Mucosa of rectum (tissue), 2 donors: ENCODE data around the gene DCAF15.

ENCODE experiments used
- H3K27ac ChIP-seq, 2 donors: one replicate each; pipeline ENCODE4 v1.7.0; 2013; ENCODE audit warnings: inconsistent platforms in 2 of 2, low read depth in 2 of 2, low read length in 2 of 2
- H3K27me3 ChIP-seq, 2 donors: one replicate each; pipeline ENCODE4 v1.7.0; 2013; ENCODE audit warnings: low read length in 2 of 2; ENCODE audit not compliant: control insufficient read depth in 2 of 2, insufficient read depth in 2 of 2
- H3K36me3 ChIP-seq, 2 donors: one replicate each; pipeline ENCODE4 v1.7.0; 2013; ENCODE audit warnings: low read length in 2 of 2; ENCODE audit not compliant: control insufficient read depth in 2 of 2, insufficient read depth in 2 of 2
- H3K4me1 ChIP-seq, 2 donors: one replicate each; pipeline ENCODE4 v1.7.0; 2013; ENCODE audit warnings: low read length in 2 of 2, mild to moderate bottlenecking in 1 of 2; ENCODE audit not compliant: control insufficient read depth in 2 of 2, insufficient read depth in 2 of 2
- H3K4me3 ChIP-seq, 2 donors: one replicate each; pipeline ENCODE4 v1.7.0; 2013; ENCODE audit warnings: low read length in 2 of 2
- H3K9ac ChIP-seq, 2 donors: one replicate each; pipeline ENCODE4 v1.7.0; 2013; ENCODE audit warnings: low read length in 2 of 2, low read depth in 1 of 2, mild to moderate bottlenecking in 1 of 2
- H3K9me3 ChIP-seq, 2 donors: one replicate each; pipeline ENCODE4 v1.7.0; 2013; ENCODE audit warnings: low read length in 2 of 2; ENCODE audit not compliant: control insufficient read depth in 2 of 2
- donor health status: healthy.
- donor health status: Normal muscosa, but diverticular disease.

The DCAF15 gene

DNA sequence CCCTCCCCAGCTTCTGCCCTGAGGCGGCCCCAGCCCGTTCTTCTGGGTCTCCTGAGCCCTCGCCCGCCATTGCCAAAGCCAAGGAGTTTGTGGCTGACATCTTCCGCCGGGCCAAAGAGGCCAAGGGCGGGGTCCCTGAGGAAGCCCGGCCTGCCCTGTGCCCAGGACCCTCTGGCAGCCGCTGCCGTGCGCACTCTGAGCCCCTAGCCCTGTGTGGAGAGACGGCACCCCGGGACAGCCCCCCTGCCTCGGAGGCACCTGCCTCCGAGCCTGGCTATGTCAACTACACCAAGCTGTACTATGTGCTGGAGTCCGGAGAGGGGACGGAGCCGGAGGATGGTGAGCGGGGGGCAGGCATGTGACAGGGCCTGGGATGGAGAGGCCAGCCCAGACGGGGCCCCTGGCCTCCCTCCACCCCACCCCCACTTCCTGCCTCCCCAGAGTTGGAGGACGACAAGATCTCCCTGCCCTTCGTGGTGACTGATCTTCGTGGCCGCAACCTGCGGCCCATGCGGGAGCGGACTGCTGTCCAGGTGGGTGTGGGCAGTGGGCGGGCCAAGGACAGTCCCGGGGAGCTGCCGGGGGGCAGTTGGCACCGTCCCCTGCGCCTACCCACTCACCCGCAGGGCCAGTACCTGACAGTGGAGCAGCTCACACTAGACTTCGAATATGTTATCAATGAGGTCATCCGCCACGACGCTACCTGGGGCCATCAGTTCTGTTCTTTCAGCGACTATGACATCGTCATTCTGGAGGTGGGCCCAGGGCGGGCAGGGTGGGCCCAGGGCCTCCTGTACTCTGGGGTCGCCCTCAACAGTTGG, 7.0 kb downstream of the DCAF15 start:
- Histone ChIP-seq H3K4me3 (no peak overlapping the region), H3K9ac (no peak overlapping the region), H3K4me1 (no peaks in the 10 kb centered on the region), H3K27ac (no peak overlapping the region), H3K36me3 (peaks cover 38 to 50% of the 10 kb centered on the region in 2 donors), H3K9me3 (no peaks in the 10 kb centered on the region), H3K27me3 (no peaks in the 10 kb centered on the region)

GRCh38 chr19:13959962-13960862, 7.9 kb downstream of the DCAF15 start:
- Histone ChIP-seq H3K4me3 (no peak overlapping the region), H3K9ac (no peak overlapping the region), H3K9me3 (no peaks in the 10 kb centered on the region), H3K36me3 (peaks cover 39 to 46% of the 10 kb centered on the region in 2 donors), H3K27ac (no peak overlapping the region), H3K4me1 (no peaks in the 10 kb centered on the region), H3K27me3 (no peaks in the 10 kb centered on the region)

- Histone ChIP-seq H3K27ac (no peak overlapping the region), H3K9me3 (no peaks in the 10 kb centered on the region), H3K27me3 (no peaks in the 10 kb centered on the region), H3K4me1 (no peaks in the 10 kb centered on the region), H3K9ac (no peak overlapping the region), H3K36me3 (peaks cover 35 to 39% of the 10 kb centered on the region in 2 donors), H3K4me3 (no peak overlapping the region)
Observed at GRCh38 chr19:13960863-13961784, 8.8 kb downstream of the DCAF15 start.

DNA sequence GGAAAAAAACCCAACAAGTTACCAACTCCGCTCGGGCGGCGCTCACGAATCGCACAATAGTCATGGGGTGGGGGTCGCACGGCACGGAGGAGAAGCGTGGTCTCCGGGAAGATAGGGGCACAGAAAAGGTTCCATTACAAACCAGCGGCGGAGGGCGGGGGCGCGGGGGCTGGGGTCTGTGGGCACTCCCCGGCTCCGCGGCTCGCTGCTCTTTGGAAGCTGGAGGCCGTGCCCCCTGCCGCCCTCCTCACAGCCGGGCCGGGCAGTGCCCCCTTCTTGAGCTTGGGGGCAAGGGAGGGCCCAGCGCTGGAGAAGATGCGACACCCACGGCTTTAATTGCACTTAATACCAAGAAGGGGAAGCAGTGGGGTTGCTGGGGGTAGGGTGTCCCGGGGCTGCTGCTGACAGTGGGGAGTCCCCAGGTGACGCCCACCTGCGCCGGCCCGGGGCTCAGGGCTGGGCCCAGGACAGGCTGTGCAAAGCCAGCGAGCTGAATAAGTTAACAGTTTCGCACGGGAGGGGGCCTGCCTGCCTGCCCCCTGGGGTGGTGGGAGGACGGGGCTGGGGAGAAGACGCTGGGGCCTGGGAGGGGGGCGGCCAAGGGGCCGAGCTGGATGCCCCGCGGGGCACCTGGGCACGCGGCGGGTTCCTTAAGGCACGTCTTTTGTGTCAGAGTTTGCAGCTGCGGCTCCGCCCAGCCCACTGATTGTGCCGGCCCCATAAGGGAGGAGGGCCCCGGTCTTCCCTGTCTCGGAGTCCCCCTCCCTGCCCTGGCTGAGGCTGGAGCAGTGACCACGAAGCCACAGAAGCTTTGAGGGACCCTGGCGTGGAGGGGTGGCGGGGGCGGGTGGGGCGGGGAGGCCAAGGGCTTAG, 9.8 kb downstream of the DCAF15 start:
- no peak overlapping the region for H3K9ac ChIP-seq
- H3K27me3 ChIP-seq, result no peaks in the 10 kb centered on the region
- H3K36me3 ChIP-seq, result peaks cover 38 to 39% of the 10 kb centered on the region in 2 donors
- no peak overlapping the region for H3K27ac ChIP-seq
- H3K4me1 ChIP-seq, result no peaks in the 10 kb centered on the region
- H3K9me3 ChIP-seq, result no peaks in the 10 kb centered on the region
- H3K4me3 ChIP-seq, result no peak overlapping the region

DNA sequence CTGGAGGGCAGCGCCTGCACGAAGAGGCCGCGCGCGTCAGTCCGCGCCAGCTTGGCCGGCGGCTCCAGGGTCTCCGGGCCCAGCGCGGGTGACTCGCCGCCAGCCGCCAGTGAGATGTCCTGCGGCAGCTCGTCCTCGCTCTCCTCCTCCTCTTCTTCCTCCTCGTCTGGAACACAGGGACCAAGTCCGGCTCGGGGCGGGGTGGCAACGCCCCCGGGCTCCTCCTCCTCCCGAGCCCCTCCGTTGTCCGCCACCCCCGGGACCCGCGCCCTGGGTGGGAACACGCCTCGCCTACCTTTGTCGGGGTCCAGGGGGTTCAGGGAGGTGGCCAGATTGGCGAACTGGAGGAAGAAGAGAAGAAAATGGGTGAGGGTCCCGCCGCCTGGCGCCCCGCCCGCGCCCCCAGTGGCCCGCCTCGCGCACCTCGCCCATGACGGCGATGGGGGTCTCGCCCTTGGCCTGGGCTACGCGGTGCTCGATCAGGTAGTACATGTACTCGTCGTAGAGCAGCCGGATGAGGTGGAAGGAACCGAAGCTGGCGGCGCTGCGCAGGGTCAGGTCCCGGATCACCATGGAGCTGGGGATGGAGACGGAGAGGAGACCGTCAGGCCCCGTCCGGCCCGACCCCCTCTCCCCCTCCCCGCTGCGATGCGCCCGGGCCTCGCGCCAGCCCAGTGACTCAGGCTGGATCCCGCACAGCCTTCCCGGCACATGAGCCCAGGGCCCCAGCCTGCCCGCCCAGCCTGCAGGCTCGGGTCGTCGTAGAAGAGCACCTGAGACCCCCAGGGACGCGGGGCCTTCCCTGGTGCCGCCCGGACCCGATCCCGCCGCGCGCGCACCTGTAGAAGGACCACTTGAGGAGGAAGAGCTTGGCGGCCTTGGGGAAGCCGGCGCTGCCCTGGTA, 10.6 kb downstream of the DCAF15 start:
- Histone ChIP-seq H3K27me3 (no peaks in the 10 kb centered on the region), H3K27ac (no peak overlapping the region), H3K9me3 (no peaks in the 10 kb centered on the region), H3K4me1 (no peaks in the 10 kb centered on the region), H3K4me3 (no peak overlapping the region), H3K9ac (no peak overlapping the region), H3K36me3 (peaks cover 36 to 38% of the 10 kb centered on the region in 2 donors)

GRCh38 chr19:13963603-13964105, 11.3 kb downstream of the DCAF15 start:
- H3K36me3 ChIP-seq, result peaks cover 33 to 36% of the 10 kb centered on the region in 2 donors
- H3K4me1 ChIP-seq, result no peaks in the 10 kb centered on the region
- H3K4me3 ChIP-seq, result no peak overlapping the region
- no peak overlapping the region for H3K9ac ChIP-seq
- H3K27ac ChIP-seq, result no peak overlapping the region
- H3K27me3 ChIP-seq, result no peaks in the 10 kb centered on the region
- no peaks in the 10 kb centered on the region for H3K9me3 ChIP-seq

DNA sequence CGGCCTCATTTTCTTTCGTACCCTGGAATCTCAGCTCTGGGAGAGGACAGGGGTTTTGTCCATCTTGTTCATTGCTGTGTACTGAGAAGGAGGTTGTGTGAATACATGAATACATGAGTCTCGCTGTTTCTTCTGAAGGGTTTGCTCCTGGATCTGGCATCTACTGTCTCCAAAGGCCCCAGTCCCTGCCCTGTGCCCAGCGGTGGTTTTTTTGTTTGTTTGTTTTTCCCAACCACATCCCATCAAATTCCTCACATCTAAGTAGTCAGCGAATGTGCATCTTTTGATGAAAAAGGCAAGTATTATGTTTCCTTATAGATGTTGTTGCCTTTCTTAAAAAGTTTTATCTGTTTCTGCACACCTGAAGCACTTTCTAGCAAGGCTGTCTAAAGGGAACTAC, 12.5 kb downstream of the DCAF15 start:
- no peak overlapping the region for H3K4me3 ChIP-seq
- H3K9me3 ChIP-seq, result no peaks in the 10 kb centered on the region
- no peaks in the 10 kb centered on the region for H3K27me3 ChIP-seq
- H3K9ac ChIP-seq, result no peak overlapping the region
- no peaks in the 10 kb centered on the region for H3K4me1 ChIP-seq
- H3K27ac ChIP-seq, result no peak overlapping the region
- peaks cover 37% of the 10 kb centered on the region in 2 donors for H3K36me3 ChIP-seq

- H3K27me3 ChIP-seq, result no peaks in the 10 kb centered on the region
- H3K36me3 ChIP-seq, result peaks cover 34 to 36% of the 10 kb centered on the region in 2 donors
- no peaks in the 10 kb centered on the region for H3K9me3 ChIP-seq
- H3K4me1 ChIP-seq, result no peaks in the 10 kb centered on the region
- H3K4me3 ChIP-seq, result no peak overlapping the region
- no peak overlapping the region for H3K27ac ChIP-seq
- H3K9ac ChIP-seq, result no peak overlapping the region
Observed at GRCh38 chr19:13965377-13965896, 13.1 kb downstream of the DCAF15 start.
